Neuronal stem cell (in vitro differentiated cells): Measurements from ENCODE around the gene NPHS1.

ENCODE experiments used
- DNase-seq: peaks from one replicate; pipeline ENCODE4 v3.0.0-alpha.2; 2013; ENCODE audit warnings: low spot score
- H2AFZ ChIP-seq: one replicate; pipeline ENCODE4 v1.6.1; 2013; ENCODE audit warnings: mild to moderate bottlenecking, low read length, inconsistent platforms
- H2AK5ac ChIP-seq: 2 replicates; pipeline ENCODE4 v1.6.1; 2013; ENCODE audit warnings: low read depth, mild to moderate bottlenecking, inconsistent platforms, low read length, moderate library complexity, mixed read lengths
- H2BK120ac ChIP-seq: 2 replicates; pipeline ENCODE4 v1.6.1; 2013; ENCODE audit warnings: low read depth, mild to moderate bottlenecking, inconsistent platforms, low read length, moderate library complexity, mixed read lengths
- H2BK12ac ChIP-seq: one replicate; pipeline ENCODE4 v1.6.1; 2013; ENCODE audit warnings: low read length, inconsistent platforms
- H2BK15ac ChIP-seq: 2 replicates; pipeline ENCODE4 v1.6.1; 2013; ENCODE audit warnings: mild to moderate bottlenecking, low read length, inconsistent platforms, mixed read lengths
- H2BK5ac ChIP-seq: one replicate; pipeline ENCODE4 v1.6.1; 2013; ENCODE audit warnings: inconsistent platforms, mild to moderate bottlenecking, low read length, moderate library complexity
- H3K14ac ChIP-seq: one replicate; pipeline ENCODE4 v1.6.1; 2013; ENCODE audit warnings: low read length, inconsistent platforms
- H3K18ac ChIP-seq: 2 replicates; pipeline ENCODE4 v1.6.1; 2013; ENCODE audit warnings: low read length, inconsistent platforms
- H3K23ac ChIP-seq: 2 replicates; pipeline ENCODE4 v1.6.1; 2013; ENCODE audit warnings: low read depth, mild to moderate bottlenecking, mixed read lengths, low read length, inconsistent platforms; ENCODE audit not compliant: poor library complexity
- H3K27ac ChIP-seq: replicated peaks from 3 replicates; pipeline ENCODE4 v1.5.1; 2013; ENCODE audit warnings: low read length, inconsistent platforms
- H3K27me3 ChIP-seq, 3 experiments: 2 replicates each; pipeline ENCODE4 v1.6.1; 2013; ENCODE audit warnings: low read length in 3 of 3, mild to moderate bottlenecking in 2 of 3, inconsistent platforms in 1 of 3, low read depth in 1 of 3, mixed read lengths in 1 of 3, moderate library complexity in 1 of 3; ENCODE audit not compliant: control insufficient read depth in 3 of 3, insufficient read depth in 3 of 3
- H3K36me3 ChIP-seq, 2 donors: replicated peaks in 1 of 2; 2 replicates each; pipeline ENCODE4 v1.6.1; 2013; ENCODE audit warnings: low read length in 2 of 2; ENCODE audit not compliant: control insufficient read depth in 2 of 2, insufficient read depth in 2 of 2
- H3K4ac ChIP-seq: 2 replicates; pipeline ENCODE4 v1.6.1; 2013; ENCODE audit warnings: inconsistent platforms, mild to moderate bottlenecking, low read length, moderate library complexity
- H3K4me1 ChIP-seq, 2 donors: 1 replicate in 1 of 2; 2 replicates in 1 of 2; pipeline ENCODE4 v1.6.1; 2013; ENCODE audit warnings: low read length in 2 of 2, low read depth in 1 of 2; ENCODE audit not compliant: control insufficient read depth in 2 of 2, insufficient read depth in 1 of 2
- H3K4me2 ChIP-seq: one replicate; pipeline ENCODE4 v1.6.1; 2013; ENCODE audit warnings: mild to moderate bottlenecking, low read length, inconsistent platforms; ENCODE audit not compliant: insufficient read depth, poor library complexity, severe bottlenecking
- H3K4me3 ChIP-seq, 2 donors: 2 replicates each; pipeline ENCODE4 v1.5.1; 2013; ENCODE audit warnings: low read length in 2 of 2, mild to moderate bottlenecking in 2 of 2, inconsistent platforms in 1 of 2, moderate library complexity in 1 of 2
- H3K79me1 ChIP-seq: one replicate; pipeline ENCODE4 v1.6.1; 2013; ENCODE audit warnings: low read depth, mild to moderate bottlenecking, inconsistent platforms, low read length, moderate library complexity
- H3K9ac ChIP-seq: one replicate; pipeline ENCODE4 v1.6.1; 2013; ENCODE audit warnings: mild to moderate bottlenecking, low read depth, low read length, inconsistent platforms; ENCODE audit not compliant: poor library complexity
- H3K9me3 ChIP-seq, 2 donors: replicated peaks in 1 of 2; 2 replicates each; pipeline versions ENCODE3 to v1.6.1; 2013; ENCODE audit warnings: low read length in 2 of 2, mild to moderate bottlenecking in 2 of 2, inconsistent platforms in 1 of 2, low read depth in 1 of 2, mixed read lengths in 1 of 2, moderate library complexity in 1 of 2; ENCODE audit not compliant: control insufficient read depth in 2 of 2, insufficient read depth in 1 of 2
- H4K8ac ChIP-seq: one replicate; pipeline ENCODE4 v1.6.1; 2013; ENCODE audit warnings: low read depth, mild to moderate bottlenecking, inconsistent platforms, low read length, moderate library complexity
- H4K91ac ChIP-seq: one replicate; pipeline ENCODE4 v1.6.1; 2013; ENCODE audit warnings: low read length, low read depth, mild to moderate bottlenecking, inconsistent platforms; ENCODE audit not compliant: poor library complexity
- WGBS, 2 donors: extraction: QIAGEN DNeasy Blood & Tissue Kit; methylation state at CpG; one replicate each; pipeline ENCODE4 v1.1.7; 2013; ENCODE audit warnings: missing lambda C conversion rate in 2 of 2, mixed read lengths in 1 of 2; ENCODE audit not compliant: insufficient read length in 2 of 2, insufficient replicate concordance in 1 of 2; ENCODE audit errors: extremely low coverage in 2 of 2; 5-methylcytosine and 5-hydroxymethylcytosine counted together

Gene NPHS1

GRCh38 chr19:35822579-35822978 lies 29.7 kb downstream of the NPHS1 start:
- no peaks in the 10 kb centered on the region for H3K9me3 ChIP-seq
- WGBS, 2 donors = no CpG with 5 or more reads among the region's 3 CpGs
- no peak overlapping the region for H3K23ac ChIP-seq
- peak overlapping the region; percentile 51 for H2AFZ ChIP-seq
- H3K36me3 ChIP-seq = no peaks in the 10 kb centered on the region
- H3K18ac ChIP-seq = no peak overlapping the region
- no peak overlapping the region for H2BK12ac ChIP-seq
- H2BK15ac ChIP-seq = no peak overlapping the region
- no peaks in the 10 kb centered on the region for H3K79me1 ChIP-seq
- no peak overlapping the region for H2BK120ac ChIP-seq
- H3K27ac ChIP-seq = no peak overlapping the region
- H3K9ac ChIP-seq = no peak overlapping the region
- no peak for DNase-seq
- no peak overlapping the region for H4K91ac ChIP-seq
- no peak overlapping the region for H3K4me3 ChIP-seq
- H2BK5ac ChIP-seq = no peak overlapping the region
- peaks cover 0 to 3% of the 10 kb centered on the region in 2 donors for H3K4me1 ChIP-seq
- H3K4ac ChIP-seq = no peak overlapping the region
- no peak overlapping the region for H3K14ac ChIP-seq
- no peak overlapping the region for H3K4me2 ChIP-seq
- H3K27me3 ChIP-seq = peaks cover 0 to 2% (median 0%) of the 10 kb centered on the region in 3 experiments
- H4K8ac ChIP-seq = no peak overlapping the region
- no peak overlapping the region for H2AK5ac ChIP-seq

GRCh38 chr19:35818445-35818844 lies 33.9 kb downstream of the NPHS1 start:
- Histone ChIP-seq H3K9ac (no peak overlapping the region), H3K23ac (no peak overlapping the region), H3K18ac (no peak overlapping the region), H3K4me3 (no peak overlapping the region), H2BK15ac (no peak overlapping the region), H2BK120ac (no peak overlapping the region), H4K8ac (no peak overlapping the region), H3K79me1 (no peaks in the 10 kb centered on the region), H3K14ac (no peak overlapping the region), H3K9me3 (no peaks in the 10 kb centered on the region), H3K4me2 (no peak overlapping the region), H2BK12ac (no peak overlapping the region), H3K4me1 (peaks cover 0 to 3% of the 10 kb centered on the region in 2 donors), H3K36me3 (no peaks in the 10 kb centered on the region), H2AFZ (no peak overlapping the region), H2AK5ac (no peak overlapping the region), H2BK5ac (no peak overlapping the region), H3K27me3 (no peaks in the 10 kb centered on the region), H4K91ac (no peak overlapping the region), H3K4ac (no peak overlapping the region), H3K27ac (no peak overlapping the region)
- no peak for DNase-seq
- WGBS, 2 donors = 100% methylated on average over 1 of the region's 3 CpGs; no CpG with 5 or more reads in 1 of the 2 donors

GRCh38 chr19:35816846-35817245 lies 35.5 kb downstream of the NPHS1 start:
- Histone ChIP-seq H3K36me3 (no peaks in the 10 kb centered on the region), H3K23ac (no peak overlapping the region), H3K4me1 (peaks cover 0 to 3% of the 10 kb centered on the region in 2 donors), H3K9me3 (no peaks in the 10 kb centered on the region), H3K9ac (no peak overlapping the region), H3K27ac (no peak overlapping the region), H3K4ac (no peak overlapping the region), H2BK5ac (no peak overlapping the region), H3K79me1 (no peaks in the 10 kb centered on the region), H3K14ac (no peak overlapping the region), H2BK120ac (no peak overlapping the region), H3K27me3 (peaks cover 0 to 8% (median 0%) of the 10 kb centered on the region in 3 experiments), H4K8ac (no peak overlapping the region), H3K18ac (no peak overlapping the region), H3K4me2 (no peak overlapping the region), H4K91ac (no peak overlapping the region), H2BK12ac (no peak overlapping the region), H3K4me3 (no peak overlapping the region), H2AK5ac (no peak overlapping the region), H2BK15ac (no peak overlapping the region), H2AFZ (no peak overlapping the region)
- DNase-seq = no peak
- no CpG with 5 or more reads among the region's 9 CpGs for WGBS, 2 donors

- peaks cover 0 to 3% of the 10 kb centered on the region in 2 donors for H3K4me1 ChIP-seq
- no CpG with 5 or more reads among the region's 6 CpGs for WGBS, 2 donors
- H4K91ac ChIP-seq = no peak overlapping the region
- H3K36me3 ChIP-seq = no peaks in the 10 kb centered on the region
- no peak overlapping the region for H2BK120ac ChIP-seq
- H3K4me3 ChIP-seq = no peak overlapping the region
- H3K14ac ChIP-seq = no peak overlapping the region
- no peak overlapping the region for H3K4ac ChIP-seq
- H2AFZ ChIP-seq = no peak overlapping the region
- no peak overlapping the region for H3K23ac ChIP-seq
- no peaks in the 10 kb centered on the region for H3K9me3 ChIP-seq
- peaks cover 0 to 11% (median 0%) of the 10 kb centered on the region in 3 experiments for H3K27me3 ChIP-seq
- H3K27ac ChIP-seq = no peak overlapping the region
- no peak overlapping the region for H2BK5ac ChIP-seq
- H3K4me2 ChIP-seq = no peak overlapping the region
- DNase-seq = no peak
- H2BK15ac ChIP-seq = no peak overlapping the region
- H3K79me1 ChIP-seq = no peaks in the 10 kb centered on the region
- H3K9ac ChIP-seq = no peak overlapping the region
- H3K18ac ChIP-seq = no peak overlapping the region
- no peak overlapping the region for H2BK12ac ChIP-seq
- H4K8ac ChIP-seq = no peak overlapping the region
- H2AK5ac ChIP-seq = no peak overlapping the region
These were observed 36.0 kb downstream of the NPHS1 start for GRCh38 chr19:35816262-35816661.
